Smooth muscle cell of the brain vasculature (primary cell): ENCODE measurements around the gene VMP1.
"Not testable (repeated sequence)": the region's sequence is repeated elsewhere in the genome, so short reads cannot be mapped to it uniquely, and the experiment has no call there.

Source experiments
- DNase-seq: peaks from one replicate; pipeline ENCODE4 v3.0.0-alpha.2; 2012; ENCODE audit warnings: low read depth, low spot score

VMP1 gene

DNA sequence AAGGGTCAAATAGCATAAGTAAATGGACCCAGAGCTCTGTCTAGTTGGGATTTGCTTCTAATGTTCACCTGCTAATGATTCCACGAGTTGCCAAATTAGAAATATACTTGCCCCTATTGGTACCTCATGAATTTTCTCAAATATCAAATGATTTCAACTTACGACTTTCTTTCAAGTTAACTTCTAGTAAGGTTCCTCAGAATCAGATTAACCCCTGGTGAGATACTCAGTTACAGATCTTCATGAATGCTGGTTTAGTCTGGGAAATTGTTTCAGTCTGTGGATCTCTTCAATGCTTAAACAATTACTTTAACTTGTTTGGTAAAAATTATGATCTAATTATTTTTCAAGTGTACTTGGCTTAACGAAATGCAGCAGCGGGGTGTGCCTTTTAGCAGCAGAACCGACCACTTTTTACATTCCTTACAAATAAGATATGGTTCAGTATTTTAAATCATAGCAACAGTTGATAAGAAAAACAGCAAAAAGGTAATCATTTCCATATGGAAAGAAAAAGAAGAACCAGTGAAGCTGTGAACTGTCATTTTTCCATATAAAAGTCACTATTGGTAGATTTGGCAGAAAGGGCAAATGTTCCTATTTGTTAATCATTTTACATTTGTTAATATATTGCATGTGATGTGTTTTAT lies 150.8 kb downstream of the VMP1 start:
- no peak for DNase-seq

DNA sequence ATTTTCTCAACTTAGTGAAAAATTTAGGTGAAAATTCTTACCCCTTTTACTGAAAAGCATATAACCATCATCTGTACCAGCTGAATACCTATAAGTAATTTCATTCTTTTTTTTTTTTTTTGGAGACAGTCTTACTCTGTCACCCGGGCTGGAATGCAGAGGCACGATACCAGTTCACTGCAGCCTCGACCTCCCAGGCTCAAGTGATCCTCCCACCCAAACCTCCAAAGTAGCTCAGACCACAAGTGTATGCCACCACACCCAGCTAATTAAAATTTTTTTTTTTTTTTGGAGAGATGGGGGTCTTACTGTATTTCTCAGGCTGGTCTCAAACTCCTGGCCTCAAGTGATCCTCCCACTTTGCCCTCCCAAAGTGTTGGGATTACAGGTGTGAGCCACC lies 151.5 kb downstream of the VMP1 start:
- no peak for DNase-seq

DNA sequence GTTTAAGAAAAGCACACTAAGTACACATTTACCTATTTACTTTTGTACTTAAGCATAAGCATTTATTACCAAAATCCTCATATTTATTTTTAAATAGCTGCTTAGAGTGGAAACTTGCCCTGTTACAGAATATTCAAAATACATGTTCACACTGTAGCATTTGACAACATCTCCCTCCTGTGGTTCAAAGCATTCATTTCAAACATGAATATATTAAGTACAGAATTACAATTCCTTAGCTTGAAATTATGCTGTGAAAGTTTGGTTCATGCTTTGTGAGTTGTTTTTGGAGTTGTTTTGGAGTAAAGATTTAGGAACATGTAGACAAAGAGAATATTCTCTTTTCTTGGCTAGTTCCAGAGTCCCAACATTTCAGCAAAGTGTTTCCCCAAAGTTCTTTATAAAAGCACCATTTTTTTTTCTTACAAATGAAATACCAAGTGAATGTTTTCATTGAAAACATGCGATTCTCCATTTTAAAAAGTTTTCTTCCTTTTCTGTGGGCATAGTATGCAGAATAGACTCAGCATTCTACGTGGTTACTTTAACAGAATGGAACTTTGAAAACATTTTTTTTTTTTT lies 152.1 kb downstream of the VMP1 start:
- no peak for DNase-seq

DNA sequence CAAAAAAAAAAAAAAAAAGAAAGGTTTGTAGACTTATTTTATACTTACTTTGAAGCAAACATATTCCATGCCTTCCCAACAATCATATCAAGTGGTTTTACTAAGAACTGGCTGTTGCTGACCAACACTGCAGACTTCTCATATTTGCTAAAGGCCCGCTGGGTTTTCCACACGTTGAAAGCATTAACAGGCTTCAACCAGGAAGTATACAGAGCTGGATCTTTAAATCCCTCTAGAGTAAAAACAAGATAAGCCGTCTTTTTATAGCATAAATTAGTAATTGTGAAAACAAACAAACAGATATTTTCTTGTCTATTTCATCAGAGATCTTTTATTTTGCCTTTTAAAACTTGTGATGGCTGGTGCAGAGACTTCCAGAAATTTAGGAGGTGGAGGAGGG lies 156.2 kb downstream of the VMP1 start:
- DNase-seq = no peak

DNA sequence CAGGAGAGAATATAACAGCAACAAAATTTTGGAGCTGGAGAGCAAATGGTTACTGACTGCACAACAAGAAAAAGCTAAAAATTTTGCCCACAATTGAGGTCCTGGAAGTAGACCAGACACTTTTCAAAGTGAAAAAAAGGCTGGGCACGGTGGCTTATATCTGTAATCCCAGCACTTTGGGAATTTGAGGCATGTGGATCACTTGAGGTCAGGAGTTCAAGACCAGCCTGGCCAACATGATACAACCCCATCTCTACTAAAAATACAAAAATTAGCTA lies 162.4 kb downstream of the VMP1 start:
- DNase-seq = no peak

DNA sequence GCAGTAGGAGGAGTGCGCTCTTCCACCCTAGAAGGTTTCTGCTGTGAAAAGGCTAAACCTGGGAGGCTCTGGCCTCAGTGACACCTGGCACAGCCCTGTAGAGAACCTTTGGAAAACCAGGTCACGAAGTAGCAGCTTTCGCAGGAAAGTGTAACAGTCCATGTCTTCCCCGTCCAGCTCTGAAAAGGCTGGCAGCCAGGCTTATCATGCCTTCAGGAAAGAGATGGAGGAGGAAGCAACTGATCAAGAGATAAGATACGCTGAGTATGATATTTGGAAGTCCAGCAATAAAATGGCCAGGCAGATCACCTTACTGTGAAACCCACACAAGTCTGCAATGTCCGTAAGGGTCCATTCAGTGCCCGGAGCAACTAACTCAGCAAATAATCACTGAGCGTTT lies 163.0 kb downstream of the VMP1 start:
- DNase-seq = no peak

DNA sequence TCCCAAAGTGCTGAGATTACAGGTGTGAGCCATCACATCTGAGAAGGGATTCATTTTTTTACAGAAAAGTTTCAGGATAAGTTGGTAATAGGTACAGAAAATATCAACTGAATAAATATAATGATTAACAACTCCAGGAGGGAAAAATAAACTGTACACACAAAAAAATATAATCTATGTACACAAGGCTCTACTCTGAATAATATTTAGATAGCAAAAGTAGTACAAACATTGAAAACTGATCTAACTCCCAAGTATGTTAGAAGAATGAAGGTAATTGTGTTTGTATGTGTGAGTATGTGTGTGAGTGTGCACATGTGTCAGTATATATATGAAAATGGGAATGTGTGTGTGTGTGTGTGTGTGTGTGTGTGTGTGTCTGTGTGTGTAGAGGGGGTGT lies 164.9 kb downstream of the VMP1 start:
- no peak for DNase-seq

DNA sequence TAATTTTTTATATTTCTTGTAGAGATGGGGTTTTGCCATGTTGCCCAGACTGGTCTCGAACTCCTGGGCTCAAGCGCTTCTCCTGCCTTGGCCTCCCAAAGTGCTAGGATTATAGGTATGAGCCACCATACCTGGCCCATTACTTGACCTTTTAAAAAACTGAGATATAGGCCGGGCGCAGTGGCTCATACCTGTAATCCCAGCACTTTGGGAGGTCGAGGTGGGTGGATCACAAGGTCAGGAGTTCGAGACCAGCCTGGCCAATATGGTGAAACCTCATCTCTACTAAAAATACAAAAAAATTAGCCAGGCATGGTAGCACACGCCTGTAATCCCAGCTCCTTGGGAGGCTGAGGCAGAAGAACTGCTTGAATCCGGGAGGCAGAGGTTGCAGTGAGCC lies 166.0 kb downstream of the VMP1 start:
- DNase-seq = not testable (repeated sequence)

DNA sequence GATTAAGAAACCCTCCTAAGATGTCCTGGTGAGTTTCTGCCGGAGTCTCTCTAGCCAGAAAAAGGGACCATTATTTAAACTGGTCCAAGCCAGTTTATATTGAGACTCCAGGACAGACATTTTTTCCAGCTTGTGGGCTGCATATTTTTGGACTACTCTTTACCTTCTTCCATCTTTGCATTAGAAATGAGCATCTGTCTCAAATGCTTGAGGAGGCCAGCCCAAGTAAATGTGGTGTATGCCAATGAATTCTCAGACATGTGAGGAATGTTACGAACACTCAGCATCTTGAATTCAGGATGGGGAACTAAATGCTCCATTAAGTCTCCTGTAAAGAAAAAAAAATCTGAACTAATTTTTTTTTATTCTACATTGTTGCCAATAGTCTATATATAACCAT lies 166.9 kb downstream of the VMP1 start:
- no peak for DNase-seq

DNA sequence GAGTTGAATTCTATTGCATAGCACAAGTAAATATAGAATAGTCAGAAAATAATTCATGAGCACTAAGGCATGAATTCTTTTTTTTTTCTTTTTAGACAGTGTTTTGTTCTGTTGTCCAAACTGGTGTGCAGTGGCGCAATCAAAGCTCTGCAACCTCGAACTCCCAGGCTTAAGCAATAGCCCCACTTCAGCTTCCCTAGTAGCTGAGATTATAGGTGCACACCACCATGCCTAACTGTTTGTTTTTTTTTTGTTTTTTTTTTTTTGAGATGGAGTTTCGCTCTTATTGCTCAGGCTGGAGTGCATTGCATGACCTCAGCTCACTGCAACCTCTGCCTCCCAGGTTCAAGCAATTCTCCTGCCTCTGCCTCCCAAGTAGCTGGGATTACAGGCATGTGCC lies 168.7 kb downstream of the VMP1 start:
- DNase-seq = no peak

DNA sequence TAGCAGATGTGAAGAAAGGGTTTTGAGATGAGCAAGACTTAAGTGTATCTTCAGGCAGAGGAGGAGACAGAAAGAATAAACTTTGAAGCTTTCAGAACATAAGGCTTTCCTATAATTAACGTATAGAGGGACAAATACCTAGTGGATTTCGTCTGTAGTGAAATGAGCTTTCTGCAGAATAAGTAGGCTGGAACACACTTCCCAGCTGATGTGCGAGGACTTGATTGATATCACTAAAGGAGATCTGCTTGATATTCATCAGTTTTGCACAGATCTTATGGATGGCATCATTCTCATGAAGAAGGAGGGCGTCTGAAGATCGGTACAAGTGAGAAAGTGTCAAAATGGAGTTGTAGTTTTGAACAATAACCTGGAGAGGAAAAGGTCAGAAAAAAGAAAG lies 170.5 kb downstream of the VMP1 start:
- DNase-seq = no peak

DNA sequence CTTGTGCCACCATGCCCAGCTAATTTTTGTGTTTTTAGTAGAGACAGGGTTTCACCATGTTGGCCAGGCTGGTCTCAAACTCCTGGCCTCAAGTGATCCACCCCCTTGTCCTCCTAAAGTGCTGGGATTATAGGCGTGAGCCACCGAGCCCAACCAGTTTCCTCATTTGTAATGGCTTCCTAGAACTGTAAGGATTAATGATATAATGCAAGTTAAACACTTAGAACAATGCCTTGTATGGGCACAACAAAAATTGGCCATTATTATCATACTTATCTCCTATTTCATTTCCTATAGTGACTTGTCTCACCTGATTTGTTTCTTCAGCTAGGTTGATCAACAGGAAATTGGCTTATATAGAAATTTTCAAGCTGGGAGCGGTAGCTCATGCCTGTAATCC lies 171.2 kb downstream of the VMP1 start:
- no peak for DNase-seq

DNA sequence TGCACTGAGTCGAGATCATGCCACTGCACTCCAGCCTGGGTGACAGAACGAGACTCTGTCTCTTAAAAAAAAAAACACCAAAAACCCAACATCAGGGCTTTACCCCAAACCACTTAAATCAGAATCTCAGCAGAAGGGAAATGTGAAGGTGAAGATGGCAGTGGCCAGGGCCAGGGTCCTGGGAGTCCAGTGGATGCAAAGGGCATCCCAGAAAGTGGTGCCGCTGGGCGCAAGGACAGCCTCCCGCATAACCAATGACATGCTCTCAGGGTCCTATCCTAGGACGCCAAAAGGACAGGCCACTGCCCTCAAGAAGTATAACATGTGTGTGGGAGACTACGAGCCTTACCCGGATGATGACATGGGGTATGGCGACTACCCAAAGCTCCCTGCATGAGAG lies 177.4 kb downstream of the VMP1 start:
- no peak for DNase-seq

DNA sequence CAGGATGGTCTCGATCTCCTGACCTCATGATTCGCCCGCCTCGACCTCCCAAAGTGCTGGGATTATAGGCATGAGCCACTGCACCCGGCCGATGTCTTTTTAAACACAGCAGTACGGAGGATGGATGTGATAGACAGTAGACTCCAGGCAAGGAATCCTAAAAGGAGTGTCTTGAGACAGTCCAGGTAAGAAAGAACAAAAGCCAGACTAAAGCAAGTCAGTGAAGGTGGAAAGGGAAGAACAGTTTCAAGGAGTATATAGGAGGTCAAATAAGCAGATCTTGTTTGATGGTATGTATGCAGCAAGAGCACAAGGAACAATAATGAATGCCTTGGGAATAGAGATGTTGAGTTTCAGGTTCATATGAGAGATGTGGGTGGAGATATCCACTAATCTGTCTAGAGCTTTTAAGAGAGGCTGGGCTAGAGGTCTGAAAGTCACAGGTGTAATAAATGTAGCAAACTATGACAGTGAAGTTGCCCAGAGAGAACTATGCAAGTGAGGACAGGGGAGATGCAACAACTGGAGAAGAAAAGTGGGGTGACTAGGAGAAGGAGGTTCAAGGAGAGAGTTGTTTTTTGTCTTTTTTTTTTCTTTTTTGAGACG lies 180.8 kb downstream of the VMP1 start:
- DNase-seq = no peak

DNA sequence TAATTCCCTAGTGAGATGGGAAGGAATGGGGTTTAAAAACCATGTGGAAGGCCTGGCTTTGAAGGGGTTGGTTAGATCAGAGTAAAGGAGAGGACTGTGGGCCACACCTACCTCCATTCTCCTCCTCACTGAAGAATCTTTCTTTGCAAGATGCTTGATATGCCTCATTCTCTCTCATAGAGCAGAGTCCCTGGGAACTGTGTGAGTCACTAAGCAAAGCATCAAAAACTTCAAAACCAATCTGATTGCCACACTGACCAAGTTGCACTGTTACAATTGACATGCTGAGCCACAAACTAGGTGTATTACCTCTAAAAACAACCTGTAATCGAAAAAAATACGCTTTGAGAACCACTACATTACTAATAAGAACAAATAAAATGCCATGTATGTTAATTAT lies 183.3 kb downstream of the VMP1 start:
- DNase-seq = no peak
